ENCODE results near the gene GTF3C6. TPM values are rescaled to one million over a fixed set of nuclear protein-coding genes. Genes with fewer than 3 reads are reported as not detected.

GTF3C6 gene
- total RNA-seq, 1 experiment from 2014 or later = 32.0 TPM

DNA sequence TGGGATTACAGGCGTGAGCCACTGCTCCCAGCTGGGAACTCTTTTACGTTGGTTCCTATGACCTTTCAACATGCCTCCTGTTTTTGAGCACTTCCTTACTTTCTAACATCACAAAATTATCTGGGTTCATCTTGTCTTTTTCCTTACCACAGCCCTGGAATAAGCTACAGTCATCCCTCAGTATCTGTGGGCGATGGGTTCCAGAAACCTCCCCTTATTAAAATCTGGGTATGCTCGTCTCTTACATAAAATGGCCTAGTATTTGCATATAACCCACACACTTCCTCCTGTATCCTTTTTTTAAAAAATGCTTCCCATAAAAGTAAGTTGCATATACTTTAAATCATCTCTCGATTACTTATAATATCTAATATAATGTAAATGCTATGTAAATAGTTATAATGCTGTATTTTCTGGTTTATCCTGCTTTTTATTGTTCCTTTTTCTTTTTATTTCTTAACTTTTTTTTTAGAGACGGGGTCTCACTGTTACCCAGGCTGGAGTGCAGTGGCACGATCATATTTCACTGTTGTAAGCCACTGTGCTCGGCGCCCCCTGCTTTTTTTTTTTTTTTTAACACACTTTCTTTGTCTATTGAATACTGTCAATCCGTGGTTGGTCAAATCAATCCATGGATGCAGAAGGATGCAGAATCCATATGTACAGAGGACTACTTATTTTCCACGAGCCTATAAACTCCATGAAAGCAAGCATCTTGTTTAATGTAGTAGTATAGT, 32.5 kb downstream of the GTF3C6 start:
- H3K36me3 ChIP-seq (ENCODE audit: control insufficient read depth in 1 of 2, insufficient read depth in 2 of 2, low read length in 2 of 2) = peaks cover 47% of the 10 kb centered on the region in 2 experiments
- no TSS peak for BruUV-seq (replicated peaks)
- H3K79me2 ChIP-seq (ENCODE audit: insufficient read depth, low read length) = peaks cover 96% of the 10 kb centered on the region
- no peaks in the 10 kb centered on the region for H3K4me1 ChIP-seq (ENCODE audit: control insufficient read depth in 1 of 2, insufficient read depth in 2 of 2, low read length in 2 of 2)
- no peaks in the 10 kb centered on the region for H3K27me3 ChIP-seq (ENCODE audit: insufficient read depth, low read length)
- POLR2A ChIA-PET = no interaction called here
- 0 out of 2 replicates have a peak, but pooled peaks cover 2% of the 10 kb centered on the region for H4K20me1 ChIP-seq (ENCODE audit: insufficient read depth)
- H2AFZ ChIP-seq (ENCODE audit: low read depth, low read length, poor library complexity, severe bottlenecking) = no peak overlapping the region
- H3K4me3 ChIP-seq (replicated peaks in 1 of 2; ENCODE audit: low read depth in 1 of 2, low read length in 2 of 2) = no peak overlapping the region
- no peak overlapping the region for H3K27ac ChIP-seq (ENCODE audit: low read depth, low read length)
- no peak for DNase-seq (ENCODE audit: low read depth, low spot score)
- intact Hi-C loops (cut with micrococcal nuclease) = no loop called here
- TF ChIP-seq, protein P1, sequence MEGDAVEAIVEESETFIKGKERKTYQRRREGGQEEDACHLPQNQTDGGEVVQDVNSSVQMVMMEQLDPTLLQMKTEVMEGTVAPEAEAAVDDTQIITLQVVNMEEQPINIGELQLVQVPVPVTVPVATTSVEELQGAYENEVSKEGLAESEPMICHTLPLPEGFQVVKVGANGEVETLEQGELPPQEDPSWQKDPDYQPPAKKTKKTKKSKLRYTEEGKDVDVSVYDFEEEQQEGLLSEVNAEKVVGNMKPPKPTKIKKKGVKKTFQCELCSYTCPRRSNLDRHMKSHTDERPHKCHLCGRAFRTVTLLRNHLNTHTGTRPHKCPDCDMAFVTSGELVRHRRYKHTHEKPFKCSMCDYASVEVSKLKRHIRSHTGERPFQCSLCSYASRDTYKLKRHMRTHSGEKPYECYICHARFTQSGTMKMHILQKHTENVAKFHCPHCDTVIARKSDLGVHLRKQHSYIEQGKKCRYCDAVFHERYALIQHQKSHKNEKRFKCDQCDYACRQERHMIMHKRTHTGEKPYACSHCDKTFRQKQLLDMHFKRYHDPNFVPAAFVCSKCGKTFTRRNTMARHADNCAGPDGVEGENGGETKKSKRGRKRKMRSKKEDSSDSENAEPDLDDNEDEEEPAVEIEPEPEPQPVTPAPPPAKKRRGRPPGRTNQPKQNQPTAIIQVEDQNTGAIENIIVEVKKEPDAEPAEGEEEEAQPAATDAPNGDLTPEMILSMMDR (IDR thresholded peaks at IDR 0.05 in 2 of 3, conservative IDR thresholded peaks at IDR 0.05 in 1 of 3; ENCODE audit: borderline replicate concordance in 1 of 3, insufficient read depth in 1 of 3, low read depth in 2 of 3, low read length in 2 of 3) = peak; percentile 19 to 53 (median 29); a peak in 3 of 6 replicates
- TF ChIP-seq SP1 (IDR thresholded peaks at IDR 0.05; ENCODE audit: low read depth) (no peak), RAD21 (IDR thresholded peaks at IDR 0.05; ENCODE audit: low read depth) (peak; percentile 22; the same call in 1 of the 2 replicates)
- RAD21 ChIA-PET (ENCODE audit: low non-redundant PET in 1 of 2, low total read pairs in 2 of 2, uncharacterized antibody in 2 of 2, unreplicated experiment in 2 of 2) = no interaction called here
- no peaks in the 10 kb centered on the region for H3K9me3 ChIP-seq (ENCODE audit: control insufficient read depth in 1 of 2, insufficient read depth in 1 of 2, low read depth in 1 of 2, low read length in 2 of 2)
- H3K9ac ChIP-seq (ENCODE audit: low read length) = no peak overlapping the region
- no peaks in the 10 kb centered on the region for H3K9me2 ChIP-seq (ENCODE audit: insufficient read depth)
- H3K4me2 ChIP-seq (ENCODE audit: low read length) = no peak overlapping the region
- CTCF ChIA-PET = no interaction called here
- peak; percentile 44; the same call in 1 of the 2 replicates for ATAC-seq

GRCh38 chr6:110996691-110997090, 38.2 kb downstream of the GTF3C6 start:
- no peak for TF ChIP-seq POLR2A (IDR thresholded peaks at IDR 0.05; ENCODE audit: borderline replicate concordance, extremely low read depth, insufficient read depth, insufficient read length)
- no peak for TF ChIP-seq CEBPB (IDR thresholded peaks at IDR 0.05; ENCODE audit: low read depth)
- TF ChIP-seq EGR1 (IDR thresholded peaks at IDR 0.05; ENCODE audit: low read depth) = no peak
- TF ChIP-seq, protein P2, sequence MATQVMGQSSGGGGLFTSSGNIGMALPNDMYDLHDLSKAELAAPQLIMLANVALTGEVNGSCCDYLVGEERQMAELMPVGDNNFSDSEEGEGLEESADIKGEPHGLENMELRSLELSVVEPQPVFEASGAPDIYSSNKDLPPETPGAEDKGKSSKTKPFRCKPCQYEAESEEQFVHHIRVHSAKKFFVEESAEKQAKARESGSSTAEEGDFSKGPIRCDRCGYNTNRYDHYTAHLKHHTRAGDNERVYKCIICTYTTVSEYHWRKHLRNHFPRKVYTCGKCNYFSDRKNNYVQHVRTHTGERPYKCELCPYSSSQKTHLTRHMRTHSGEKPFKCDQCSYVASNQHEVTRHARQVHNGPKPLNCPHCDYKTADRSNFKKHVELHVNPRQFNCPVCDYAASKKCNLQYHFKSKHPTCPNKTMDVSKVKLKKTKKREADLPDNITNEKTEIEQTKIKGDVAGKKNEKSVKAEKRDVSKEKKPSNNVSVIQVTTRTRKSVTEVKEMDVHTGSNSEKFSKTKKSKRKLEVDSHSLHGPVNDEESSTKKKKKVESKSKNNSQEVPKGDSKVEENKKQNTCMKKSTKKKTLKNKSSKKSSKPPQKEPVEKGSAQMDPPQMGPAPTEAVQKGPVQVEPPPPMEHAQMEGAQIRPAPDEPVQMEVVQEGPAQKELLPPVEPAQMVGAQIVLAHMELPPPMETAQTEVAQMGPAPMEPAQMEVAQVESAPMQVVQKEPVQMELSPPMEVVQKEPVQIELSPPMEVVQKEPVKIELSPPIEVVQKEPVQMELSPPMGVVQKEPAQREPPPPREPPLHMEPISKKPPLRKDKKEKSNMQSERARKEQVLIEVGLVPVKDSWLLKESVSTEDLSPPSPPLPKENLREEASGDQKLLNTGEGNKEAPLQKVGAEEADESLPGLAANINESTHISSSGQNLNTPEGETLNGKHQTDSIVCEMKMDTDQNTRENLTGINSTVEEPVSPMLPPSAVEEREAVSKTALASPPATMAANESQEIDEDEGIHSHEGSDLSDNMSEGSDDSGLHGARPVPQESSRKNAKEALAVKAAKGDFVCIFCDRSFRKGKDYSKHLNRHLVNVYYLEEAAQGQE (IDR thresholded peaks at IDR 0.05; ENCODE audit: low read depth) = no peak
- Histone ChIP-seq H3K9me3 (ENCODE audit: control insufficient read depth in 1 of 2, insufficient read depth in 1 of 2, low read depth in 1 of 2, low read length in 2 of 2) (no peaks in the 10 kb centered on the region), H3K27me3 (ENCODE audit: insufficient read depth, low read length) (no peaks in the 10 kb centered on the region), H3K27ac (ENCODE audit: low read depth, low read length) (no peak overlapping the region), H3K4me1 (ENCODE audit: control insufficient read depth in 1 of 2, insufficient read depth in 2 of 2, low read length in 2 of 2) (no peaks in the 10 kb centered on the region), H3K9ac (ENCODE audit: low read length) (no peak overlapping the region), H3K9me2 (ENCODE audit: insufficient read depth) (no peaks in the 10 kb centered on the region), H3K79me2 (ENCODE audit: insufficient read depth, low read length) (peaks cover 89% of the 10 kb centered on the region), H3K4me3 (replicated peaks in 1 of 2; ENCODE audit: low read depth in 1 of 2, low read length in 2 of 2) (no peak overlapping the region), H4K20me1 (ENCODE audit: insufficient read depth) (no peaks in the 10 kb centered on the region), H2AFZ (ENCODE audit: low read depth, low read length, poor library complexity, severe bottlenecking) (no peak overlapping the region), H3K36me3 (ENCODE audit: control insufficient read depth in 1 of 2, insufficient read depth in 2 of 2, low read length in 2 of 2) (peaks cover 53 to 60% of the 10 kb centered on the region in 2 experiments), H3K4me2 (ENCODE audit: low read length) (no peak overlapping the region)
- CTCF ChIA-PET = no interaction called here
- no TSS peak for BruUV-seq (replicated peaks)
- DNase-seq (ENCODE audit: low read depth, low spot score) (no peak), ATAC-seq (no peak)
- RAD21 ChIA-PET (ENCODE audit: low non-redundant PET in 1 of 2, low total read pairs in 2 of 2, uncharacterized antibody in 2 of 2, unreplicated experiment in 2 of 2) = no interaction called here
- intact Hi-C loops (cut with micrococcal nuclease) = no loop called here
- POLR2A ChIA-PET = no interaction called here
